ENCODE measurements around the gene NTMT2. TPM values are rescaled to one million over a fixed set of nuclear protein-coding genes. Genes with fewer than 3 reads are reported as not detected.

Gene NTMT2
- total RNA-seq, 1 donor from 2014 or later = not detected

GRCh38 chr1:170175484-170175883 lies 29.7 kb downstream of the NTMT2 start:
- Mint-ChIP-seq H3K9me3 (ENCODE audit: unreplicated experiment) (no peaks in the 10 kb centered on the region), H3K36me3 (ENCODE audit: low read depth, unreplicated experiment) (no peaks in the 10 kb centered on the region), H3K27ac (ENCODE audit: unreplicated experiment) (no peak overlapping the region), H3K4me3 (ENCODE audit: unreplicated experiment) (no peak overlapping the region), H3K27me3 (ENCODE audit: unreplicated experiment) (no peaks in the 10 kb centered on the region), H3K4me1 (ENCODE audit: unreplicated experiment) (no peaks in the 10 kb centered on the region)
- TF ChIP-seq CTCF (IDR thresholded peaks at IDR 0.05; ENCODE audit: unreplicated experiment) = no peak
- no peak for DNase-seq (ENCODE audit: low spot score)

GRCh38 chr1:170176772-170177171 lies 31.0 kb downstream of the NTMT2 start:
- H3K4me1 Mint-ChIP-seq (ENCODE audit: unreplicated experiment) = no peaks in the 10 kb centered on the region
- H3K27me3 Mint-ChIP-seq (ENCODE audit: unreplicated experiment) = no peaks in the 10 kb centered on the region
- no peak overlapping the region for H3K4me3 Mint-ChIP-seq (ENCODE audit: unreplicated experiment)
- H3K27ac Mint-ChIP-seq (ENCODE audit: unreplicated experiment) = no peak overlapping the region
- H3K36me3 Mint-ChIP-seq (ENCODE audit: low read depth, unreplicated experiment) = no peaks in the 10 kb centered on the region
- no peak for DNase-seq (ENCODE audit: low spot score)
- H3K9me3 Mint-ChIP-seq (ENCODE audit: unreplicated experiment) = no peaks in the 10 kb centered on the region
- no peak for TF ChIP-seq CTCF (IDR thresholded peaks at IDR 0.05; ENCODE audit: unreplicated experiment)

- Mint-ChIP-seq H3K27me3 (ENCODE audit: unreplicated experiment) (no peaks in the 10 kb centered on the region), H3K36me3 (ENCODE audit: low read depth, unreplicated experiment) (no peaks in the 10 kb centered on the region), H3K4me1 (ENCODE audit: unreplicated experiment) (no peaks in the 10 kb centered on the region), H3K27ac (ENCODE audit: unreplicated experiment) (no peak overlapping the region), H3K9me3 (ENCODE audit: unreplicated experiment) (no peaks in the 10 kb centered on the region), H3K4me3 (ENCODE audit: unreplicated experiment) (no peak overlapping the region)
- no peak for TF ChIP-seq CTCF (IDR thresholded peaks at IDR 0.05; ENCODE audit: unreplicated experiment)
- no peak for DNase-seq (ENCODE audit: low spot score)
These were observed 36.7 kb downstream of the NTMT2 start for GRCh38 chr1:170182442-170182841.

GRCh38 chr1:170192546-170192945 lies 46.8 kb downstream of the NTMT2 start:
- Mint-ChIP-seq H3K36me3 (ENCODE audit: low read depth, unreplicated experiment) (peaks cover 3% of the 10 kb centered on the region), H3K4me3 (ENCODE audit: unreplicated experiment) (no peak overlapping the region), H3K9me3 (ENCODE audit: unreplicated experiment) (no peaks in the 10 kb centered on the region), H3K4me1 (ENCODE audit: unreplicated experiment) (no peaks in the 10 kb centered on the region), H3K27ac (ENCODE audit: unreplicated experiment) (no peak overlapping the region), H3K27me3 (ENCODE audit: unreplicated experiment) (peaks cover 3% of the 10 kb centered on the region)
- DNase-seq (ENCODE audit: low spot score) = no peak
- no peak for TF ChIP-seq CTCF (IDR thresholded peaks at IDR 0.05; ENCODE audit: unreplicated experiment)

GRCh38 chr1:170194451-170194850 lies 48.7 kb downstream of the NTMT2 start:
- DNase-seq (ENCODE audit: low spot score) = no peak
- H3K36me3 Mint-ChIP-seq (ENCODE audit: low read depth, unreplicated experiment) = no peaks in the 10 kb centered on the region
- peaks cover 3% of the 10 kb centered on the region for H3K4me1 Mint-ChIP-seq (ENCODE audit: unreplicated experiment)
- no peak overlapping the region for H3K27ac Mint-ChIP-seq (ENCODE audit: unreplicated experiment)
- no peaks in the 10 kb centered on the region for H3K9me3 Mint-ChIP-seq (ENCODE audit: unreplicated experiment)
- H3K27me3 Mint-ChIP-seq (ENCODE audit: unreplicated experiment) = peaks cover 3% of the 10 kb centered on the region
- no peak for TF ChIP-seq CTCF (IDR thresholded peaks at IDR 0.05; ENCODE audit: unreplicated experiment)
- no peak overlapping the region for H3K4me3 Mint-ChIP-seq (ENCODE audit: unreplicated experiment)
